Astrocyte (in vitro differentiated cells and primary cell): ENCODE results near the gene WDR11.

Experiments used
- EZH2 ChIP-seq: IDR thresholded peaks from 2 replicates; pipeline ENCODE4 v1.6.1; 2012; ENCODE audit warnings: mild to moderate bottlenecking, low read length, inconsistent platforms; ENCODE audit not compliant: insufficient read depth
- TF ChIP-seq, protein P1 (sequence below): IDR thresholded peaks from 2 replicates; pipeline ENCODE4 v1.5.1; 2011; ENCODE audit warnings: low read depth, mild to moderate bottlenecking, inconsistent platforms, low read length, moderate library complexity; ENCODE audit not compliant: insufficient read depth

DNA sequence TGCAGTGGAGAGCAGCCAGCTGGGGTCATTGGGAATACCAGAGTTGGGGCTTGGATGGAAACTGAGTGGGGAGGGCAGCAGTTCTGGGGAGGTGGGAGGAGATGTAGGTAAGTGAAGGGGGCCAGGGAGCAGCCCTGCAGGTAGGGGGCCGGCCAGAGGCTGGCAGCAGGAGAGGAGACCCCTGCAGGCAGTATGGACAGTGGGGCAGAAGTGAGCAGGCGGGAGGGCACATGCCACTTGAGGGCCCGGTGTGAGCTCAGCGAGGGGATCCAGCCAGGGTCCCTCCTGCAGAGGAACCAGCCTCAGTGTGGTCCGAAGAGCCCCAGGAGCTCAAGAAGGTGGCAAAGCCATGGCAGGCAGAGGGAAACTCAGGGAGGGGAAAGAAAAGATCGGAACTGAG, 75.4 kb downstream of the WDR11 start:
- TF ChIP-seq EZH2 = no peak
- TF ChIP-seq, protein P1, sequence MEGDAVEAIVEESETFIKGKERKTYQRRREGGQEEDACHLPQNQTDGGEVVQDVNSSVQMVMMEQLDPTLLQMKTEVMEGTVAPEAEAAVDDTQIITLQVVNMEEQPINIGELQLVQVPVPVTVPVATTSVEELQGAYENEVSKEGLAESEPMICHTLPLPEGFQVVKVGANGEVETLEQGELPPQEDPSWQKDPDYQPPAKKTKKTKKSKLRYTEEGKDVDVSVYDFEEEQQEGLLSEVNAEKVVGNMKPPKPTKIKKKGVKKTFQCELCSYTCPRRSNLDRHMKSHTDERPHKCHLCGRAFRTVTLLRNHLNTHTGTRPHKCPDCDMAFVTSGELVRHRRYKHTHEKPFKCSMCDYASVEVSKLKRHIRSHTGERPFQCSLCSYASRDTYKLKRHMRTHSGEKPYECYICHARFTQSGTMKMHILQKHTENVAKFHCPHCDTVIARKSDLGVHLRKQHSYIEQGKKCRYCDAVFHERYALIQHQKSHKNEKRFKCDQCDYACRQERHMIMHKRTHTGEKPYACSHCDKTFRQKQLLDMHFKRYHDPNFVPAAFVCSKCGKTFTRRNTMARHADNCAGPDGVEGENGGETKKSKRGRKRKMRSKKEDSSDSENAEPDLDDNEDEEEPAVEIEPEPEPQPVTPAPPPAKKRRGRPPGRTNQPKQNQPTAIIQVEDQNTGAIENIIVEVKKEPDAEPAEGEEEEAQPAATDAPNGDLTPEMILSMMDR = no peak
